Measurements from ENCODE around the gene ZCCHC14. TPM values are rescaled to one million over a fixed set of nuclear protein-coding genes. Genes with fewer than 3 reads are reported as not detected.

ZCCHC14 gene
- polyA plus RNA-seq, 1 donor (not counting 4 experiments of a cell fraction or from before 2014, with no cell fraction given), result 3.6 TPM

- H3K79me2 ChIP-seq (ENCODE audit: control insufficient read depth, insufficient read depth, low read length), result no peaks in the 10 kb centered on the region
- dilution Hi-C loops (cut with MboI; ENCODE audit: extremely low pct_ligation_motif_present, low sequenced_read_pairs), result no loop called here
- H3K4me3 ChIP-seq (ENCODE audit: control insufficient read depth in 2 of 3, extremely low read depth in 1 of 3, insufficient read depth in 2 of 3, low read depth in 1 of 3, low read length in 3 of 3), result no peak overlapping the region
- no peak for FAIRE-seq
- H3K4me1 ChIP-seq (ENCODE audit: control insufficient read depth, extremely low read depth, insufficient read depth, low read length), result no peaks in the 10 kb centered on the region
- no peak overlapping the region for H3K27ac ChIP-seq (ENCODE audit: control insufficient read depth, insufficient read depth, low read length)
- no peak for TF ChIP-seq EZH2 (IDR thresholded peaks at IDR 0.05; ENCODE audit: low read length)
- TF ChIP-seq CTCF (optimal IDR thresholded peaks at IDR 0.05 in 1 of 3, IDR thresholded peaks at IDR 0.05 in 1 of 3, conservative IDR thresholded peaks at IDR 0.05 in 1 of 3; ENCODE audit: extremely low read depth in 1 of 3, insufficient read depth in 2 of 3, low read length in 3 of 3), result no peak
- H3K9me1 ChIP-seq (ENCODE audit: control insufficient read depth, extremely low read depth, insufficient read depth, low read length), result no peaks in the 10 kb centered on the region
- H3K9ac ChIP-seq (ENCODE audit: control insufficient read depth, extremely low read depth, insufficient read depth, low read length), result no peak overlapping the region
- H3K36me3 ChIP-seq (ENCODE audit: control insufficient read depth in 2 of 2, extremely low read depth in 1 of 2, insufficient read depth in 2 of 2, low read length in 2 of 2), result no peaks in the 10 kb centered on the region
- no peaks in the 10 kb centered on the region for H3K9me3 ChIP-seq (ENCODE audit: control insufficient read depth, low read depth, low read length)
- peaks cover 49% of the 10 kb centered on the region for H3K27me3 ChIP-seq (ENCODE audit: control insufficient read depth, extremely low read depth, insufficient read depth, low read length)
- H4K20me1 ChIP-seq (ENCODE audit: control insufficient read depth, extremely low read depth, insufficient read depth, low read length), result no peaks in the 10 kb centered on the region
- no peak overlapping the region for H3K4me2 ChIP-seq (ENCODE audit: control insufficient read depth, extremely low read depth, insufficient read depth, low read depth, low read length)
- DNase-seq (ENCODE audit: low read depth, low spot score), result no peak
- H2AFZ ChIP-seq (ENCODE audit: control insufficient read depth, low read length), result no peak overlapping the region
Observed at GRCh38 chr16:87541147-87541871, 48.5 kb upstream of the ZCCHC14 start.

- Histone ChIP-seq H3K27me3 (ENCODE audit: control insufficient read depth, extremely low read depth, insufficient read depth, low read length) (peaks cover 49% of the 10 kb centered on the region), H4K20me1 (ENCODE audit: control insufficient read depth, extremely low read depth, insufficient read depth, low read length) (no peaks in the 10 kb centered on the region), H3K9me1 (ENCODE audit: control insufficient read depth, extremely low read depth, insufficient read depth, low read length) (no peaks in the 10 kb centered on the region), H3K9ac (ENCODE audit: control insufficient read depth, extremely low read depth, insufficient read depth, low read length) (no peak overlapping the region), H2AFZ (ENCODE audit: control insufficient read depth, low read length) (no peak overlapping the region), H3K4me3 (ENCODE audit: control insufficient read depth in 2 of 3, extremely low read depth in 1 of 3, insufficient read depth in 2 of 3, low read depth in 1 of 3, low read length in 3 of 3) (no peak overlapping the region), H3K4me2 (ENCODE audit: control insufficient read depth, extremely low read depth, insufficient read depth, low read depth, low read length) (no peak overlapping the region), H3K79me2 (ENCODE audit: control insufficient read depth, insufficient read depth, low read length) (no peaks in the 10 kb centered on the region), H3K36me3 (ENCODE audit: control insufficient read depth in 2 of 2, extremely low read depth in 1 of 2, insufficient read depth in 2 of 2, low read length in 2 of 2) (no peaks in the 10 kb centered on the region), H3K9me3 (ENCODE audit: control insufficient read depth, low read depth, low read length) (no peaks in the 10 kb centered on the region), H3K4me1 (ENCODE audit: control insufficient read depth, extremely low read depth, insufficient read depth, low read length) (no peaks in the 10 kb centered on the region), H3K27ac (ENCODE audit: control insufficient read depth, insufficient read depth, low read length) (no peak overlapping the region)
- dilution Hi-C loops (cut with MboI; ENCODE audit: extremely low pct_ligation_motif_present, low sequenced_read_pairs), result no loop called here
- TF ChIP-seq CTCF (optimal IDR thresholded peaks at IDR 0.05 in 1 of 3, IDR thresholded peaks at IDR 0.05 in 1 of 3, conservative IDR thresholded peaks at IDR 0.05 in 1 of 3; ENCODE audit: extremely low read depth in 1 of 3, insufficient read depth in 2 of 3, low read length in 3 of 3), result no peak
- no peak for TF ChIP-seq EZH2 (IDR thresholded peaks at IDR 0.05; ENCODE audit: low read length)
- FAIRE-seq (no peak), DNase-seq (ENCODE audit: low read depth, low spot score) (no peak)
Observed at GRCh38 chr16:87540897-87541146, 48.0 kb upstream of the ZCCHC14 start.

Data from keratinocyte (primary cell).